GM12872 (cell line): ENCODE data around the gene KRT81.

Experiments
- TF ChIP-seq, protein P1 (sequence below): IDR thresholded peaks from 3 replicates; pipeline ENCODE4 v1.5.1; 2011; ENCODE audit warnings: low read depth, mild to moderate bottlenecking, low read length, moderate library complexity; ENCODE audit not compliant: insufficient read depth

The KRT81 gene

GRCh38 chr12:52249511-52250047, 41.8 kb downstream of the KRT81 start:
- TF ChIP-seq, protein P1, sequence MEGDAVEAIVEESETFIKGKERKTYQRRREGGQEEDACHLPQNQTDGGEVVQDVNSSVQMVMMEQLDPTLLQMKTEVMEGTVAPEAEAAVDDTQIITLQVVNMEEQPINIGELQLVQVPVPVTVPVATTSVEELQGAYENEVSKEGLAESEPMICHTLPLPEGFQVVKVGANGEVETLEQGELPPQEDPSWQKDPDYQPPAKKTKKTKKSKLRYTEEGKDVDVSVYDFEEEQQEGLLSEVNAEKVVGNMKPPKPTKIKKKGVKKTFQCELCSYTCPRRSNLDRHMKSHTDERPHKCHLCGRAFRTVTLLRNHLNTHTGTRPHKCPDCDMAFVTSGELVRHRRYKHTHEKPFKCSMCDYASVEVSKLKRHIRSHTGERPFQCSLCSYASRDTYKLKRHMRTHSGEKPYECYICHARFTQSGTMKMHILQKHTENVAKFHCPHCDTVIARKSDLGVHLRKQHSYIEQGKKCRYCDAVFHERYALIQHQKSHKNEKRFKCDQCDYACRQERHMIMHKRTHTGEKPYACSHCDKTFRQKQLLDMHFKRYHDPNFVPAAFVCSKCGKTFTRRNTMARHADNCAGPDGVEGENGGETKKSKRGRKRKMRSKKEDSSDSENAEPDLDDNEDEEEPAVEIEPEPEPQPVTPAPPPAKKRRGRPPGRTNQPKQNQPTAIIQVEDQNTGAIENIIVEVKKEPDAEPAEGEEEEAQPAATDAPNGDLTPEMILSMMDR: no peak

GRCh38 chr12:52248541-52249461, 42.5 kb downstream of the KRT81 start:
- TF ChIP-seq, protein P1: no peak

DNA sequence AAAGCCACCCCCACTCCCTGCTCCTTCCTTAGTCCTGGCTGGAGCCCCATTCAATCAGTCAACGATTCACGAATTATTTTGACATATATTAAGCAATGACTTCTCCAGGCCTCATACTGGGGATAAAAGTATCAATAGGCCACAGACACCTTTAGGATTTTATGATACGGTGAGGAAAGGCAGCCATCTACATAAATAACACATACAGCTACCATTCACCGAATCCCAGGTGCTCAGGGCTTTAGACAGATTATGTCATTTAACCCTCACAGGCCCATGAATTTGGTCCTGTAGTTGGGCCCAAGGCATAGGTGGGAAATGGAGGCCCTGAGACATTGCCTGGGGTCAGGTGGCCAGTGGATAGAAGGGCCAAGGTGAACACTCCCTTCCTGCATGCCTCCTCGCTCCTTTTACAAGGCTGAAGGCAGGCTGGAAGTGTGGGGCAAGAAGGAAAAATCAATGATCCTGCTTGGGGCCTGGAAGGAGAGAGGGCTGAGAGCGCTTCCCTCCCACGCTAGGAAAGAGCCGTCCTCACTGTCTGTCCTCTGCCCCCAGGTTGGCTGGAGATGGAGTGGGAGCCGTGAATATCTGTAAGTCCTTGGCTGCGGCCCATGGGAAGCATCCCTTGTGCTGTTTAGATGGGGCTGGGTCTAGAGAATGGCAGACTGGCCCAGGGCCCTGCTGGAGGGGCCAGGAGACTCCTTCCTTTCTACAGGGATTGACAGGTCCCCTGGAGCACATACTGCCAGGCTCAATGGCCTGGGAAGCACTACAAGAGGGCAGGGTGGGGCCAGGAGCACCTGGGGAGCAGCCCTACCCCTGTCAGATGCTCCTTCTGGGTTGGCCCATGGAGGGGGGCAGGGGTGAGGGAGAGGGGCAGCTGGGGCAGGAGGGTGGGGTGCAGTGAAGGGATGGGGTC, 43.5 kb downstream of the KRT81 start:
- TF ChIP-seq, protein P1: no peak

GRCh38 chr12:52246720-52247621, 44.4 kb downstream of the KRT81 start:
- TF ChIP-seq, protein P1: no peak

GRCh38 chr12:52245962-52246569, 45.3 kb downstream of the KRT81 start:
- TF ChIP-seq, protein P1: no peak

DNA sequence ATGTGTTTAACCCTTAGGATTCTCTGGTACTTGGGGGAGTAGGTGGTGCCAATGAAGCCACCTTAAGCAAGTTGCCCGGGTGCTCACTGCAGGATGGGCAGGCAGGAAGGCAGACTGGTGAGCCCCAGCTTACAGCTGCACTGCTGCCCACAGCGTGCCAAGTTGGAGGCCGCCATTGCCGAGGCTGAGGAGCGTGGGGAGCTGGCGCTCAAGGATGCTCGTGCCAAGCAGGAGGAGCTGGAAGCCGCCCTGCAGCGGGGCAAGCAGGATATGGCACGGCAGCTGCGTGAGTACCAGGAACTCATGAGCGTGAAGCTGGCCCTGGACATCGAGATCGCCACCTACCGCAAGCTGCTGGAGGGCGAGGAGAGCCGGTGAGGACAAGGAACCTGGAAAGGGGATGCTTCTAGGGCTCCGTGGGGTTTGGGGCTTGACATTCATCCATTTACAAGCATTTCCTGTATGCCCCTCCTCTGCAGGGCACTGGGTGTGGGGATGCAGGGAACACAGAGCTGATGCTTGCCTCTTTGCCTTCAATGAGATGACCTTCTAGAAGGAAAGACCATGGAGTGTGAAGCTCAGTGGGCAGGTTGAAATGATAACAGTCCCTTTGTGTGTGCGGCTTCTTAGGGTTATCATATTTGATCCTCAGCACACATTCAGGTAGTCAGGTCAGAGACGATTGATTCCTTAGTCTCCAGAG, 45.9 kb downstream of the KRT81 start:
- TF ChIP-seq, protein P1: no peak
